Gastrocnemius medialis (tissue), 4 donors: ENCODE data around the gene GSG1L.

Source experiments
- CTCF ChIP-seq, 5 experiments: fragments of 450-650 bp in 3 of 5; fragments of 200-600 bp in 2 of 5; sonication (generic) in 2 of 5; IDR thresholded peaks in 4 of 5; conservative IDR thresholded peaks in 1 of 5; 1 replicate in 4 of 5; 2 replicates in 1 of 5; pipeline ENCODE4 v1.5.1; 2016 to 2019; ENCODE audit warnings: antibody characterized with exemption in 5 of 5, mild to moderate bottlenecking in 3 of 5, moderate library complexity in 3 of 5
- POLR2A ChIP-seq, 2 donors: fragments of 450-650 bp; IDR thresholded peaks; one replicate each; pipeline ENCODE4 v1.6.1; 2017; ENCODE audit warnings: antibody characterized with exemption in 2 of 2, mild to moderate bottlenecking in 2 of 2, moderate library complexity in 2 of 2

DNA sequence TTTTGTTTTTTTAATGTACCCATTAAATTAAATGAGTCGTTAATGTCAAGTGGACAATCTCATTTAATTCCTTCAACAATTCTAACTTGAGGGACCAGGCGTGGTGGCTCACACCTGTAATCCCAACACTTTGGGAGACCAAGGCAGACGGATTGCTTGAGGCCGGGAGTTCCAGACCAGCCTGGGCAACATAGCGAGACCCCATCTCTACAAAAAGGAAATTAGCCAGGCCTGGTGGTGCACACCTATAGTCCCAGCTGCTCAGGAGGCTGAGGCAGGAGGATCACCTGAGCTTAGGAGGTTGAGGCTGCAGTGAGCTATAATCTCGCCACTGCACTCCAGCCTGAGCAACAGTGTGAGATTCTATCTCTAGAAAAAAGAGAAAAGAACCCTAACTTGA, 20.7 kb upstream of the GSG1L start:
- TF ChIP-seq CTCF (IDR thresholded peaks at IDR 0.05 in 4 of 5, conservative IDR thresholded peaks at IDR 0.05 in 1 of 5): no peak
- no peak for TF ChIP-seq POLR2A (IDR thresholded peaks at IDR 0.05)
